Adrenal gland (tissue), 12 donors: Measurements from ENCODE around the gene DCPS. TPM values are rescaled to one million over a fixed set of nuclear protein-coding genes. Genes with fewer than 3 reads are reported as not detected.
"Not testable (repeated sequence)": the region's sequence is repeated elsewhere in the genome, so short reads cannot be mapped to it uniquely, and the experiment has no call there.

Experiments
- DNase-seq, 7 donors: peaks; one replicate each; pipeline ENCODE4 v3.0.0-alpha.2; 2019 to 2020
- H3K27ac ChIP-seq, 5 donors: fragments of 200-600 bp; sonication (generic) in 4 of 5; 1 replicate in 3 of 5; 2 replicates in 2 of 5; pipeline versions ENCODE4 v1.5.1 to v1.8.0; 2016 to 2020; ENCODE audit warnings: mild to moderate bottlenecking in 1 of 5
- H3K27me3 ChIP-seq: fragments of 200-600 bp; 2 replicates; pipeline ENCODE4 v1.8.0; 2021
- H3K36me3 ChIP-seq, 2 donors: fragments of 200-600 bp; replicated peaks in 1 of 2; 1 replicate in 1 of 2; 2 replicates in 1 of 2; pipeline versions ENCODE4 v1.5.1 to v1.8.0; 2018 to 2022
- H3K4me1 ChIP-seq, 2 donors: fragments of 200-600 bp; replicated peaks in 1 of 2; 1 replicate in 1 of 2; 2 replicates in 1 of 2; pipeline versions ENCODE4 v1.5.1 to v1.8.0; 2018 to 2021
- H3K4me3 ChIP-seq, 4 donors: fragments of 200-600 bp; sonication (generic) in 3 of 4; one replicate each; pipeline ENCODE4 v1.5.1; 2016 to 2018
- H3K9me3 ChIP-seq, 3 donors: fragments of 200-600 bp; sonication (generic) in 1 of 3; replicated peaks in 1 of 3; 1 replicate in 2 of 3; 2 replicates in 1 of 3; pipeline versions ENCODE4 v1.5.1 to v1.8.0; 2016 to 2021
- POLR2A ChIP-seq, 2 donors: fragments of 450-650 bp; IDR thresholded peaks; one replicate each; pipeline ENCODE4 v1.6.1; 2017; ENCODE audit warnings: antibody characterized with exemption in 2 of 2, mild to moderate bottlenecking in 2 of 2, moderate library complexity in 1 of 2
- WGBS, 4 donors: extraction: QIAGEN DNeasy Blood & Tissue Kit in 2 of 4; methylation state at CpG; one replicate each; pipeline versions ENCODE4 v1.1.5 to v1.1.7; 2013 to 2017; 5-methylcytosine and 5-hydroxymethylcytosine counted together
- intact Hi-C, 2 donors: fragments of 100-400 bp; cut with DNase I; formaldehyde crosslinking; loops; one replicate each; pipeline versions ENCODE4 v1.14.1 to v1.15.0; 2022 to 2023
- polyA plus RNA-seq, 3 donors: library from polyadenylated mRNA; stranded (reverse); fragments of 200-250 nt in 2 of 3; fragments of 350-450 nt in 1 of 3; fragmentation: Illumina TruSeq in 1 of 3; extraction: RNeasy Lipid Tissue Mini Kit (QIAGEN cat#74804) in 1 of 3; gene quantifications; one replicate each; pipeline ENCODE4 v1.2.3, GENCODE V29; 2013 to 2014
- total RNA-seq, 9 donors: library from RNA; depleted of rRNA in 4 of 9; stranded (reverse); fragments of >200 nt in 4 of 9; fragments of 120-200 nt in 1 of 9; fragmentation: NEBNext Ultra II Directional in 1 of 9; extraction: Animal tissue kit (Norgen Biotek cat#: 25700) in 1 of 9; gene quantifications; one replicate each; pipeline versions ENCODE4 v1.1.0 to v1.2.4, GENCODE V29; 2013 to 2023
- TF ChIP-seq, protein P1 (sequence below), 6 experiments: fragments of 450-650 bp in 4 of 6; fragments of 200-600 bp in 2 of 6; sonication (generic) in 1 of 6; IDR thresholded peaks; 1 replicate in 5 of 6; 2 replicates in 1 of 6; pipeline versions ENCODE4 v1.5.1 to v1.8.0; 2016 to 2021; ENCODE audit warnings: antibody characterized with exemption in 6 of 6, mild to moderate bottlenecking in 2 of 6, moderate library complexity in 1 of 6
- donor health status: healthy with polysubstance abuse.
- donor health status: Bipolar disorder and iron deficiency.
- donor health status: DM: yes; HTN: yes; CAD: no.
- donor health status: DM: no; HTN: no; CAD: no.
- donor health status: DM: no; HTN: no; CAD: no.
- donor health status: DM: yes; HTN: yes; CAD: no.

The DCPS gene
- total and polyA plus RNA-seq, 12 donors, result 8.3 to 45.5 (median 18.9) TPM

DNA sequence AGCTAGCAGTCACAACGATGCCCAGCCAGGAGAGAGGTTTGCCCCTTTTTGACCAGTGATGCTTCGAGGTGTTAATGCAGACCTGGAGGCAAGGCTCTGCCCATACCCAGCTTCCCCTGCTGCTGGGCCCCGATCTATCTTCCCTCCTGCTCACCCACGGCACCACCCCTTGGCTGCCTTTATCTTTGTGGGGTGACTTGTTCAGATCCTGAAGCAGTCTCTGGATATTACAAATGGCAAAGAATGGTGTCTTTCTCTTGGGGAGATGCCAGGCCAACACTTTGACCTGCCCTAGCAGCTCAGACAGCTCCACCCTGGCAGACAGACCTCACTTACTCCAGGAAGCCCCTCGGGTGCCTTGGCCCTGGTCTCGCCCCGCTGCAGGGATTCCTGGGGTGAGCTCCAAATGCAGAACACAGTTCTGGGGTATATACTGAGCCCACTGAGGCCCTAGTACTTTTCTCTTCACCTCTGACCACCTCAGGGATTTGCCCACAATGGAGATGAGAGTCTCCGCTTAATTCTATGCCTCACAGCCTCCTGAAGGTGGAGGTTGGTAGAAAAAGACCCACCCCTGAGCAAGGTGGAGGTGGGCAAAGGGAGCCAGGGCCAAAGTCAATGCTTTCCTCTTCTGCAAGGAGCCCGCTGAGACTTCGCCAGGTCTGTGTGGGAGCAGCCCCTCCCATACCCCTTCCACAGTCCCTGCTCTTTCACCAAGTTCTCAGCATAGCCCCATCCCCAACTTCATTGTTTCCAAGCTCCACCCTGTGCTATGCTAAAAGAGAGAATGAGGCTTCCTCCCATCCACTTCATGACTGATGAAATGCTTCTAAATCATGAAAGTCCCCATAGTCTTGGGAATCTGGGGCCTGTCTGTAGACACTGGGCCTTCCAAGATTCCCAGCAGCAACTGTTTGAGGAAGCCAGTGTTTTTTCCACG lies 40.6 kb downstream of the DCPS start:
- no peak overlapping the region for H3K4me3 ChIP-seq
- peak overlapping the region in 4 of 5 donors; percentile 55 to 98 (median 95) for H3K27ac ChIP-seq
- TF ChIP-seq POLR2A (IDR thresholded peaks at IDR 0.05), result no peak
- TF ChIP-seq, protein P1, sequence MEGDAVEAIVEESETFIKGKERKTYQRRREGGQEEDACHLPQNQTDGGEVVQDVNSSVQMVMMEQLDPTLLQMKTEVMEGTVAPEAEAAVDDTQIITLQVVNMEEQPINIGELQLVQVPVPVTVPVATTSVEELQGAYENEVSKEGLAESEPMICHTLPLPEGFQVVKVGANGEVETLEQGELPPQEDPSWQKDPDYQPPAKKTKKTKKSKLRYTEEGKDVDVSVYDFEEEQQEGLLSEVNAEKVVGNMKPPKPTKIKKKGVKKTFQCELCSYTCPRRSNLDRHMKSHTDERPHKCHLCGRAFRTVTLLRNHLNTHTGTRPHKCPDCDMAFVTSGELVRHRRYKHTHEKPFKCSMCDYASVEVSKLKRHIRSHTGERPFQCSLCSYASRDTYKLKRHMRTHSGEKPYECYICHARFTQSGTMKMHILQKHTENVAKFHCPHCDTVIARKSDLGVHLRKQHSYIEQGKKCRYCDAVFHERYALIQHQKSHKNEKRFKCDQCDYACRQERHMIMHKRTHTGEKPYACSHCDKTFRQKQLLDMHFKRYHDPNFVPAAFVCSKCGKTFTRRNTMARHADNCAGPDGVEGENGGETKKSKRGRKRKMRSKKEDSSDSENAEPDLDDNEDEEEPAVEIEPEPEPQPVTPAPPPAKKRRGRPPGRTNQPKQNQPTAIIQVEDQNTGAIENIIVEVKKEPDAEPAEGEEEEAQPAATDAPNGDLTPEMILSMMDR (IDR thresholded peaks at IDR 0.05), result no peak
- H3K9me3 ChIP-seq, result no peaks in the 10 kb centered on the region
- intact Hi-C loops, result no loop called here
- peaks cover 0 to 18% of the 10 kb centered on the region in 2 donors for H3K36me3 ChIP-seq
- H3K27me3 ChIP-seq, result no peaks in the 10 kb centered on the region
- 75 to 89% (median 85%) methylated on average over 8 to 11 of the region's 11 CpGs for WGBS, 4 donors
- DNase-seq, result no peak
- peaks cover 40 to 65% of the 10 kb centered on the region in 2 donors for H3K4me1 ChIP-seq

DNA sequence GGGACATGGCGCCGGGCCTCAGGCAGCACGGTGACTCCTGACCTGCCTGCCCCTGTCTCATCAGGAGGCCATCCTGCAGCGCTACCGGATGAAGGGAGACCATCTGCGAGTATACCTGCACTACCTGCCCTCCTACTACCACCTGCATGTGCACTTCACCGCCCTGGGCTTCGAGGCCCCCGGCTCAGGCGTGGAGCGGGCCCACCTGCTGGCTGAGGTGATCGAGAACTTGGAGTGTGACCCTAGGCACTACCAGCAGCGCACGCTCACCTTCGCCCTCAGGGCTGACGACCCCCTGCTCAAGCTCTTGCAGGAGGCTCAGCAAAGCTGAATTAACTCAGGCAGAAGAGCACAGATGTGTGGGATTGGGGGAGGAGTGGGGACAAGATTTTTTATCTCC lies 41.4 kb downstream of the DCPS start:
- 87 to 89% (median 87%) methylated on average over 11 to 16 of the region's 16 CpGs; no CpG with 5 or more reads in 1 of the 4 donors for WGBS, 4 donors
- peaks cover 0 to 18% of the 10 kb centered on the region in 2 donors for H3K36me3 ChIP-seq
- no peak overlapping the region for H3K4me3 ChIP-seq
- peaks cover 44 to 65% of the 10 kb centered on the region in 2 donors for H3K4me1 ChIP-seq
- H3K27me3 ChIP-seq, result no peaks in the 10 kb centered on the region
- TF ChIP-seq POLR2A (IDR thresholded peaks at IDR 0.05), result no peak
- TF ChIP-seq, protein P1 (IDR thresholded peaks at IDR 0.05), result no peak
- no peaks in the 10 kb centered on the region for H3K9me3 ChIP-seq
- peak in 1 of 7 donors; percentile 19 for DNase-seq
- peak overlapping the region; percentile 55 to 98 (median 95) for H3K27ac ChIP-seq
- intact Hi-C loops, result no loop called here

DNA sequence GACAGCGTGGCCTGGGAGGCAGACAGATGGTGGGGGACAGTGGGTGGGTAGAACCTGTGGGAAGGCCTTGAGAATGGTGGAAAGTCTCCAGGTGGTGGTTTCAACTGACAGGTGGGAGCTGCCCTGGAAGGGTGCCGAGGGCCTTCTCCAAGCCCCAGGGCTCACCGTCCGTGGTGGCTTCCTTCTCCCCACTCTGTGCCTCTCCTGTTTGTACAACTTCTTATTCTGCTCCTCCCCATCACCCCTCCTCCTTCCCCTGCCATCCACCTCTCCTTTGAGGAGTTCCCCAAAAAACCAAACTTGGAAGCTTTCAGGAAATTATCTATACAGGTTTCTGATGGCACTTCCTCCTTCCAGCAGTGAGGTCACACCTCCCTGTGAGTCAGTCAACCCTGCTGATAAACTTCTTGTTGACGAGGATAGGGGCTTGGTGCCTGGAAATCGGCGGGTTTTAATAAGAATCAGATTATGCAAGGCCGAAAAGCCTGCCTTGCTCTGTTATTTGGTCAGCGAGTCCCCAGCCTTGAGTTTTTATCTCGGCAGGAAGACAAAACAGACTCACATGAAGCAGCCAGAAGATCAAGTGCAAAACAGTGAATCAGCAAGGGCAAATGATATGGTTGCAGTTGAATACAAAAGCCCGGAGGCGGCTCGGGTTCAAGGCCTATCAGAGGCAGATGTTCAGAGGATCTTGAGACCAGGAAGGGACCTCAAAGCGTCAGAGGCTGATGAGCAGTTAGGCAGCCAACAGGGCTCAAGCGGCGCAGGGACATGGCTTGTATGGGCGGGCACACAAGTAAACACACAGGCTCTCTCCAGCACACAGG lies 42.1 kb downstream of the DCPS start:
- peak overlapping the region; percentile 93 to 98 (median 95) for H3K27ac ChIP-seq
- intact Hi-C loops, result no loop called here
- 22 to 32% (median 24%) methylated on average over 17 of the region's 17 CpGs for WGBS, 4 donors
- no peaks in the 10 kb centered on the region for H3K9me3 ChIP-seq
- peaks cover 48 to 65% of the 10 kb centered on the region in 2 donors for H3K4me1 ChIP-seq
- H3K27me3 ChIP-seq, result no peaks in the 10 kb centered on the region
- peaks cover 0 to 18% of the 10 kb centered on the region in 2 donors for H3K36me3 ChIP-seq
- no peak overlapping the region for H3K4me3 ChIP-seq
- TF ChIP-seq, protein P1 (IDR thresholded peaks at IDR 0.05), result no peak
- TF ChIP-seq POLR2A (IDR thresholded peaks at IDR 0.05), result peak; percentile 50 to 93
- DNase-seq, result peak; percentile 83 to 98 (median 97)

DNA sequence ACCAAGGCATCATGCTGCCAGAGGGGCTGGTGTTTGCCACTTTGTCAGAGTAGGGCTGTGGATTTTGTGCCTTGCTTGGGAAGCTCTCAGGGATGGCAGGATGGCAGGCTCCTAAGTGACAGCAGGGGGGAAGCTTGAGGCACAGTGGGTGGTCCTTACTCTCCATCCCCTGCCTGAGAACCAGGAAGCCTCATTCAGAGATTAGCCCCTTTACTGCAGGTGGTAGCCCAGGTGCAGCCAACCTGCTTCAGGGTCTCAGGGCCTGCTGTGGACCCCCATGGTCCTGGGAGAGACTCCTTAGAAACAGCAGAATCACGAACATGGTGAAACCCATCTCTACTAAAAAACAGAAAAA lies 42.7 kb downstream of the DCPS start:
- H3K36me3 ChIP-seq, result peaks cover 0 to 18% of the 10 kb centered on the region in 2 donors
- no peak for TF ChIP-seq POLR2A (IDR thresholded peaks at IDR 0.05)
- TF ChIP-seq, protein P1 (IDR thresholded peaks at IDR 0.05), result no peak
- no peaks in the 10 kb centered on the region for H3K9me3 ChIP-seq
- intact Hi-C loops, result no loop called here
- peak overlapping the region; percentile 93 to 98 (median 95) for H3K27ac ChIP-seq
- H3K27me3 ChIP-seq, result no peaks in the 10 kb centered on the region
- H3K4me1 ChIP-seq, result peaks cover 54 to 70% of the 10 kb centered on the region in 2 donors
- no peak overlapping the region for H3K4me3 ChIP-seq
- WGBS, 4 donors, result 51 to 91% (median 68%) methylated on average over 1 of the region's 1 CpG
- DNase-seq, result no peak

DNA sequence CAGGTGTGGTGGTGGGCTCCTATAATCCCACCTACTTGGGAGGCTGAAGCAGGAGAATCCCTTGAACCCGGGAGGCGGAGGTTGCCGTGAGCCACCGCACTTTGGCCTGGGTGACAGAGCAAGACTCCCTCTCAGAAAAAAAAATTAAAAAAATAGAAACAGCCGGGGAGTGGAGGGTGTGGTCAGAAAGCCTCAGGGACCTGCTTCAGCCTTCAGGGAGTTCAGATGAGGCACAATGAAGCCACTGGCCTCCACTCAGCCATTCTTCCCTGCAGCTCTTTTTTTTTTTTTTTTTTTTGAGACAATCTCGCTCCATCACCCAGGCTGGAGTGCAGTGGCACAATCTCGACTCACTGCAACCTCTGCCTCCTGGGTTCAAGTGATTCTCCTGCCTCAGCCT lies 43.1 kb downstream of the DCPS start:
- Histone ChIP-seq H3K4me1 (peaks cover 58 to 70% of the 10 kb centered on the region in 2 donors), H3K36me3 (peaks cover 0 to 18% of the 10 kb centered on the region in 2 donors), H3K27ac (peak overlapping the region; percentile 93 to 98 (median 95))
- H3K9me3 ChIP-seq, H3K27me3 ChIP-seq, H3K4me3 ChIP-seq, intact Hi-C loops: not testable (repeated sequence)
- 30 to 53% (median 42%) methylated on average over 7 of the region's 7 CpGs for WGBS, 4 donors
- DNase-seq, result peak in 2 of 7 donors; percentile 51 to 72
